Measurements from ENCODE around the gene RNF40.

RNF40 gene

GRCh38 chr16:30741461-30741914 is 20.6 kb upstream of the RNF40 start:
- no peak for DNase-seq

DNA sequence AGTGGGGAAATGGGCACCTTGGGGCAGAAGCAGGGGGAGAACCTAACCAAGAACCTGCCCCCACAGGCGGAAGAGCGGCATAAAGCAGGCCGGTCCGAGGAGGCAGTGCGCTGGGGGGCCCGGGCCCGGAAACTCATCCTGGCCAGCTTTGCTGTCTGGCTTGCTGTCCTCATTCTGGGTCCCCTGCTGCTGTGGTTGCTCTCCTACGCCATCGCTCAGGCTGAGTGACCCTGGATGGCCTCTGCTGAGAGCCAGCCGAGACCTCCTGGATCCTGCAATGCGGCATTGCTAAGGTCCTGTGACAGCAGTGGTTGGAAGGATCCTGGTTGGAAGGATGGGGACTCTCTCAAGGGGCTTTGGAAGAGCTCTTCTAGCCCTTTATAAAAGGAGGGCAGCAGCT is 18.4 kb upstream of the RNF40 start:
- DNase-seq = no peak

GRCh38 chr16:30744183-30744582 is 17.9 kb upstream of the RNF40 start:
- no peak for DNase-seq

DNA sequence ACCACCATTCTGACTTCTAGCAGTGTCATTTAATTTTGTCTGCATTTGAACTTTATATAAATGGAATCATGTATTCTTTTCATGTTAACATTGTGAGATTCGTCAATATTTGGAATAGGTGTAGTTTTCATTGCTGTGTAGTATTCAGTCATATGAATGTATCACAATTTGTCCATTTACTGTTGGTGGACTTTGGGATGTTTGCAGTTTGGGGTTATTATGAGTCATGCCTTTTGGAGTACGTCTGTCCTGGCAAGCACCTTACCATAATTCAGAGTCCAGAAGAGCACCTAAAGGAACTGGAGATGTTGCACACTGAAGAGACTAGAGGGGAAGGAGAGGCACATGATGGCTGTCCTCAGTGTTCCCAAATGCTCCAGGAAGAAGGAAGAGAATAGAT is 17.0 kb upstream of the RNF40 start:
- DNase-seq = no peak

GRCh38 chr16:30746638-30747175 is 15.4 kb upstream of the RNF40 start:
- no peak for DNase-seq

GRCh38 chr16:30747331-30747730 is 14.8 kb upstream of the RNF40 start:
- DNase-seq = no peak

- DNase-seq = peak; percentile 100
Measured at GRCh38 chr16:30747799-30748633, 14.1 kb upstream of the RNF40 start, which contains the start of gene PHKG2. Gene PHKG2, plus strand, starts transcription at chr16:30748425. Its CDS starts 396 bp downstream, at chr16:30748821.

DNA sequence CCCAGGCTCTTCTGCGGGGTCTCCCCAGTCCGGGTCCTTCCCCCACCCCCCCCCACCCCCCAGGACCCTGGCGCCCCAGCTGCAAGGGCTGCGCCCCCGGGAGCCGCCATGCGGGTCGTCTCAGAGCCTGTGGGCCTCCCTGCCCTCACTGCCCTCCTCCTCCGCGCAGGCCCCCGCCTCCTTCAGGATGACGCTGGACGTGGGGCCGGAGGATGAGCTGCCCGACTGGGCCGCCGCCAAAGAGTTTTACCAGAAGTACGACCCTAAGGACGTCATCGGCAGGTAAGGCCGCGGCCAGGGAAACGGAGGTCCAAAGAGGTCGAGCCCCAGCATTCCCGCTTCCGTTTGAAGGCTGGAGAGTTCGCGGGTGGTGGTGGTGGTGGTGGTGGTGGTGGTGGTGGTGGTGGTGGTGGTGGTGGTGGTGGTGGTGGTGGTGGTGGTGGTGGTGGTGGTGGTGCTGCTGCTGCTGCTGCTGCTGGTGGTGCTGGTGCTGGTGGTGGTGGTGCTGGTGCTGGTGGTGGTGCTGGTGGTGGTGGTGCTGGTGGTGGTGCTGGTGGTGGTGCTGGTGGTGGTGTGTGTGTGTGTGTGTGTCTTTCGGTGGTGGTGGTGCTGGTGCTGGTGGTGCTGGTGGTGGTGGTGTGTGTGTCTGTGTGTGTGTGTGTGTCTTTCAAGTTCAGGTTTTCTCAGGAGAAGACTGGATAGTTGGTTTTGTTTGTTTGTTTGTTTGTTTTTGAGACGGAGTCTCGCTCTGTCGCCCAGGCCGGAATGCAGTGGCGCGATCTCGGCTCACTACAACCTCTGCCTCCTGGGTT is 13.3 kb upstream of the RNF40 start:
- DNase-seq = peak; percentile 46

DNA sequence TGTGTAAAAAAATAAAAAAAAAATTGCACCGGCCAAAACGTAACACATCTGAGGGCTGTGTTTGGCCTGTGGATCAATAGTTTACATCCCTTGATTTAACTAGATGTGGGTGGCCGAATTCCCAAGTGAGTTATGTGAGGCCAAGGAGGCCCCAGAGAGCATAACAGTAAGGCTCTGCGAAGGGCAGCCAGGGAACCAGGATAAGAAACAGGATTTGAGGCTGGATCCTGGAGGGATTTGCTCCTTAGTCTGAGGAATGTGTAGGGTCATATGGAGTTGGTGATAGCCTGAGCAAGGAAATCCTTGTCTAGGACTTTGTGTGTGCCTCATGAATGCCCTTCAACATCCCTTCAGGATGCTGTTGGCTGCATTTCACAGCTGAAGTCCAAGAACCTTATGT is 11.9 kb upstream of the RNF40 start:
- DNase-seq = no peak

GRCh38 chr16:30750876-30751465 is 11.2 kb upstream of the RNF40 start:
- DNase-seq = no peak

DNA sequence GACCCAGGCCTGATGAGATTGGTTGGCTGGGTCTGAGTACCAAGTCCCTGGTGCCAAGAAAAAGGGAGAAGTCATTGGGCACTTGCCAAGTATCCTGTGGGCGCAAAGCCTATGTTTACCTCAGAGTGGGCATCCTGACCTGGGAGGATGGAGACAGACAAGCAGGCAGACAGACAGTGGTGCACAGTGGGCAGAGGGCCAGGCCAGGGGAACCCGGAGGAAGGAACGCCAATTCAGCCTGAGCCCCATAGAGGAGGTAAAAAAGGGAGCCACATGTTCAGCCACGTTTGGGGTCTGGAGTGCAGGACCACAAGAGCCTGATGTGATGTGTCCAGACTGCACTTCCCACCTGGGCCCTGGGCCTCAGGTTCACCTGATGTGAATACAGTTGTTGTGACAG is 8.5 kb upstream of the RNF40 start:
- DNase-seq = no peak

GRCh38 chr16:30755955-30756780 is 6.0 kb upstream of the RNF40 start:
- DNase-seq = no peak

DNA sequence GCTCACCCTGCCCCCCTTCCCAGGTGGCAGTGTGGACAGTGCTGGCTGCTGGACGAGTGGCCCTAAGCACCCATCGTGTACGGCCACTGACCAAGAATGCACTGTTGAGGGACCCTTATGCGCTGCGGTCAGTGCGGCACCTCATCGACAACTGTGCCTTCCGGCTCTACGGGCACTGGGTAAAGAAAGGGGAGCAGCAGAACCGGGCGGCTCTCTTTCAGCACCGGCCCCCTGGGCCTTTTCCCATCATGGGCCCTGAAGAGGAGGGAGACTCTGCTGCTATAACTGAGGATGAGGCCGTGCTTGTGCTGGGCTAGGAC is 5.4 kb upstream of the RNF40 start:
- no peak for DNase-seq

- DNase-seq = no peak
Measured at GRCh38 chr16:30757316-30757715, 4.8 kb upstream of the RNF40 start.

DNA sequence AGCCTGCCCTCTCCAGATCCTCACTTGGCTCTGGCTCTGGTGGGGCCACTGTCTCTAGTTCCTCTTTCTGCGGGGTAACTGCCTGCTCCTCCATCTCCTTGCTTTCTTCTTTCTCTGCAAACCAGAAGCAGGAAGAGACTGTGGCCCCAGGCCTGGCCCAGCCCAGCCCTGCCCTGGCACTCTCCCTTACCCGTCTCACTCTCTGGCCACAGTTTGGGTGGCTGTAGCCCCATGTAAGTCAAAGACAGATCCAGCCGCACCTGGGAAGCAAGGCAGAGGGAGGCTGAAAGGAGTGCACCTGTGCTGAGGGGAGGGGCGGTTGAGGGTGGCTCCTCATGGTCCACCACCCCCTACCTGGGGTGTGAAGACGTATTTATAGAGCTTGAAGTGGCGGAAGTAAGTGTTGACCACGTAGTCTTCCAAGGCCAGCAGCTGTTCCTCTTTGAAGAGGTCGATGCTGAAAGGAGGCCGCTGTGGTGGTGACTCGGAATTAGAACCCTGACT is 3.1 kb upstream of the RNF40 start:
- peak; percentile 46 for DNase-seq

- DNase-seq = no peak
Measured at GRCh38 chr16:30760001-30760559, 2.0 kb upstream of the RNF40 start.

- DNase-seq = no peak
Measured at GRCh38 chr16:30760577-30761426, 1.3 kb upstream of the RNF40 start.

- peak; percentile 64 for DNase-seq
Measured at GRCh38 chr16:30761427-30761927, 645 bp upstream of the RNF40 start.

- DNase-seq = no peak
Measured at GRCh38 chr16:30762991-30763725, 1.0 kb downstream of the RNF40 start.

DNA sequence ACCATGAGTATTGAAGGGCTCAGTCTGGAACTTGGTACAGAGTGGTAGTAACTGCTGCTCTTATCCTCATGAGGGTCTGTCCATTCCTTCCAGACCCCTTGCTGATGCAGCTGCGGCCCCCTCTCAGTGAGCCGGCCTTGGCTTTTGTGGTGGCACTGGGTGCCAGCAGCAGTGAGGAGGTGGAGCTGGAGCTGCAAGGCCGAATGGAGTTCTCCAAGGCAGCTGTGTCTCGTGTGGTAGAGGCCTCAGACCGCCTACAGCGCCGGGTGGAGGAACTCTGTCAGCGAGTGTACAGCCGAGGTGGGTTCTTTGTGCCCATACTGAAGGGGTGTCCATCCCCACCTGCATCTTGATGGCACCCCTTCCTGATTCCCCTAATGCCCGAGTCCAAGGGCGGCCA is 2.0 kb downstream of the RNF40 start:
- DNase-seq = no peak
